SK-N-SH treated with all-trans-retinoic acid at 6 μM for 48 hours (cell line): Measurements from ENCODE around the gene FGD3.

Source experiments
- ATAC-seq: fragments of 200-7000 bp; cut with Tn5 transposase; 3 replicates; pipeline ENCODE4 v1.9.1; 2020; ENCODE audit warnings: mild to moderate bottlenecking, moderate library complexity
- ARNTL ChIP-seq: fragments of 450-650 bp; formaldehyde crosslinking; IDR thresholded peaks from 2 replicates; pipeline ENCODE4 v1.5.0; 2020; ENCODE audit warnings: low read depth, mild to moderate bottlenecking, moderate library complexity, borderline replicate concordance
- BACH2 ChIP-seq: fragments of 250-450 bp; sonication (Bioruptor Pico); IDR thresholded peaks from 2 replicates; pipeline ENCODE4 v1.9.0; 2021; ENCODE audit warnings: mild to moderate bottlenecking, borderline replicate concordance
- CREB5 ChIP-seq: fragments of 250-450 bp; sonication (Bioruptor Pico); IDR thresholded peaks from 2 replicates; pipeline ENCODE4 v1.5.1; 2020; ENCODE audit warnings: low read depth, mild to moderate bottlenecking, moderate library complexity
- CSRNP3 ChIP-seq: fragments of 250-450 bp; sonication (Bioruptor Pico); IDR thresholded peaks from 2 replicates; pipeline ENCODE4 v1.5.1; 2021; ENCODE audit warnings: mild to moderate bottlenecking, moderate library complexity
- ESRRG ChIP-seq: fragments of 250-450 bp; sonication (Bioruptor Pico); IDR thresholded peaks from 2 replicates; pipeline ENCODE4 v1.6.1; 2021; ENCODE audit warnings: mild to moderate bottlenecking
- GLIS3 ChIP-seq: fragments of 250-450 bp; sonication (Bioruptor Pico); IDR thresholded peaks from 2 replicates; pipeline ENCODE4 v1.5.0; 2020; ENCODE audit warnings: mild to moderate bottlenecking, moderate library complexity
- ISL1 ChIP-seq: fragments of 250-450 bp; sonication (Bioruptor Pico); IDR thresholded peaks from 2 replicates; pipeline ENCODE4 v2.1.2; 2022; ENCODE audit warnings: mild to moderate bottlenecking, moderate library complexity
- OSR1 ChIP-seq: fragments of 250-450 bp; sonication (Bioruptor Pico); IDR thresholded peaks from 2 replicates; pipeline ENCODE4 v1.8.0; 2022; ENCODE audit warnings: moderate library complexity, mild to moderate bottlenecking, inconsistent platforms
- PATZ1 ChIP-seq: fragments of 250-450 bp; sonication (Bioruptor Pico); IDR thresholded peaks from 2 replicates; pipeline ENCODE4 v1.8.0; 2020; ENCODE audit warnings: mild to moderate bottlenecking, moderate library complexity, borderline replicate concordance
- POU6F1 ChIP-seq: fragments of 250-450 bp; sonication (Bioruptor Pico); IDR thresholded peaks from 2 replicates; pipeline ENCODE4 v1.8.0; 2021; ENCODE audit warnings: low read depth, mild to moderate bottlenecking, moderate library complexity, borderline replicate concordance
- PPARA ChIP-seq: fragments of 250-450 bp; sonication (Bioruptor Pico); IDR thresholded peaks from 2 replicates; pipeline ENCODE4 v1.5.0; 2020; ENCODE audit warnings: mild to moderate bottlenecking, borderline replicate concordance
- RARB ChIP-seq: fragments of 250-450 bp; sonication (Bioruptor Pico); IDR thresholded peaks from 2 replicates; pipeline ENCODE4 v1.8.0; 2021; ENCODE audit warnings: mild to moderate bottlenecking, moderate library complexity
- SNAI2 ChIP-seq: fragments of 250-450 bp; sonication (Bioruptor Pico); IDR thresholded peaks from 2 replicates; pipeline ENCODE4 v1.5.0; 2020; ENCODE audit warnings: mild to moderate bottlenecking, moderate library complexity
- TCF4 ChIP-seq: fragments of 250-450 bp; sonication (Bioruptor Pico); IDR thresholded peaks from 2 replicates; pipeline ENCODE4 v1.8.0; 2021; ENCODE audit warnings: mild to moderate bottlenecking, moderate library complexity, borderline replicate concordance
- TSHZ2 ChIP-seq: fragments of 250-450 bp; sonication (Bioruptor Pico); IDR thresholded peaks from 2 replicates; pipeline ENCODE4 v1.5.0; 2020; ENCODE audit warnings: mild to moderate bottlenecking, moderate library complexity
- ZC3H10 ChIP-seq: fragments of 250-450 bp; sonication (Bioruptor Pico); IDR thresholded peaks from 2 replicates; pipeline ENCODE4 v1.5.1; 2021; ENCODE audit warnings: mild to moderate bottlenecking, moderate library complexity
- ZFP3 ChIP-seq: fragments of 250-450 bp; sonication (Bioruptor Pico); IDR thresholded peaks from 2 replicates; pipeline ENCODE4 v1.5.0; 2020; ENCODE audit warnings: mild to moderate bottlenecking, moderate library complexity
- ZFP30 ChIP-seq: fragments of 450-650 bp; formaldehyde crosslinking; IDR thresholded peaks from 2 replicates; pipeline ENCODE4 v1.5.0; 2022; ENCODE audit warnings: mild to moderate bottlenecking, moderate library complexity
- ZNF565 ChIP-seq: fragments of 450-650 bp; formaldehyde crosslinking; conservative IDR thresholded peaks from 2 replicates; pipeline ENCODE4 v1.5.0; 2020; ENCODE audit warnings: low read depth, mild to moderate bottlenecking, moderate library complexity
- ZNF70 ChIP-seq: fragments of 450-650 bp; formaldehyde crosslinking; IDR thresholded peaks from 2 replicates; pipeline ENCODE4 v1.5.0; 2020; ENCODE audit warnings: mild to moderate bottlenecking, moderate library complexity
- ZNF8 ChIP-seq: fragments of 450-650 bp; formaldehyde crosslinking; IDR thresholded peaks from 2 replicates; pipeline ENCODE4 v1.5.0; 2020; ENCODE audit warnings: mild to moderate bottlenecking, moderate library complexity

Gene FGD3

GRCh38 chr9:93039976-93040375 is 92.7 kb downstream of the FGD3 start:
- TF ChIP-seq SNAI2 (CRISPR knock-in tag) (no peak), ZFP3 (no peak), ZFP30 (CRISPR knock-in tag) (no peak), POU6F1 (CRISPR knock-in tag) (no peak), TSHZ2 (CRISPR knock-in tag) (no peak), CREB5 (no peak), PPARA (CRISPR knock-in tag) (no peak), ARNTL (CRISPR knock-in tag) (no peak), ISL1 (no peak), OSR1 (CRISPR knock-in tag) (no peak), GLIS3 (CRISPR knock-in tag) (no peak), ESRRG (no peak), BACH2 (CRISPR knock-in tag) (no peak), ZNF70 (CRISPR knock-in tag) (no peak)
- ATAC-seq, result no peak

- no peak for TF ChIP-seq CREB5
- no peak for TF ChIP-seq ZC3H10
- TF ChIP-seq BACH2 (CRISPR knock-in tag), result no peak
- TF ChIP-seq CSRNP3, result no peak
- TF ChIP-seq SNAI2 (CRISPR knock-in tag), result no peak
- TF ChIP-seq TSHZ2 (CRISPR knock-in tag), result no peak
- no peak for TF ChIP-seq TCF4
- TF ChIP-seq ZNF565 (CRISPR knock-in tag), result no peak
- no peak for TF ChIP-seq PATZ1
- TF ChIP-seq ZNF8, result no peak
- TF ChIP-seq PPARA (CRISPR knock-in tag), result no peak
- TF ChIP-seq RARB, result no peak
- TF ChIP-seq ARNTL (CRISPR knock-in tag), result no peak
- ATAC-seq, result no peak
Observed at GRCh38 chr9:93040409-93040808, 93.1 kb downstream of the FGD3 start.
